Panc1 (cell line): ENCODE measurements around the gene AAK1. TPM values are rescaled to one million over a fixed set of nuclear protein-coding genes. Genes with fewer than 3 reads are reported as not detected.
A peak's percentile ranks its signal among the peaks of the same experiment; 100 is the strongest.
"Not testable (repeated sequence)": the region's sequence is repeated elsewhere in the genome, so short reads cannot be mapped to it uniquely, and the experiment has no call there.

Source experiments
- ATAC-seq: fragments of 200-7000 bp; cut with Tn5 transposase; 2 replicates; pipeline ENCODE4 v1.9.1; 2020; ENCODE audit warnings: mild to moderate bottlenecking, moderate library complexity
- BruUV-seq: library from RNA; stranded (reverse); fragments of 400-500 nt; replicated peaks from 2 replicates; lab custom pipeline; 2021; lab: Mats Ljungman, UMichigan
- CTCF ChIA-PET: fragments of 300-600 bp; sonication (Branson Sonifier 250); formaldehyde crosslinking; loops from one replicate; lab custom pipeline; 2022; ENCODE audit warnings: antibody characterized with exemption; lab: Charles Lee
- POLR2A ChIA-PET: fragments of 300-600 bp; sonication (Branson Sonifier 250); formaldehyde crosslinking; loops from one replicate; lab custom pipeline; 2022; ENCODE audit warnings: antibody characterized with exemption; lab: Charles Lee
- DNase-seq: peaks from one replicate; pipeline ENCODE4 v3.0.0-alpha.2; 2010; ENCODE audit warnings: low read depth, low spot score
- H3K27ac ChIP-seq: 2 replicates; pipeline ENCODE4 v1.5.1; 2011; ENCODE audit warnings: mild to moderate bottlenecking, low read length, inconsistent platforms
- H3K27me3 ChIP-seq: fragments of 200-500 bp; sonication (Bioruptor generic); 2 replicates; pipeline ENCODE4 v1.6.0; 2014; ENCODE audit warnings: low read length, inconsistent platforms; ENCODE audit not compliant: control insufficient read depth, insufficient read depth
- H3K36me3 ChIP-seq: fragments of 200-500 bp; sonication (Bioruptor generic); 2 replicates; pipeline ENCODE4 v1.5.1; 2014; ENCODE audit warnings: inconsistent platforms, mild to moderate bottlenecking, low read length, moderate library complexity; ENCODE audit not compliant: control insufficient read depth, insufficient read depth
- H3K4me1 ChIP-seq: 2 replicates; pipeline ENCODE4 v1.5.1; 2011; ENCODE audit warnings: inconsistent platforms, mild to moderate bottlenecking, low read length, moderate library complexity; ENCODE audit not compliant: control insufficient read depth, insufficient read depth
- H3K4me3 ChIP-seq, 2 experiments: 2 replicates each; pipeline ENCODE4 v1.5.1; 2011 to 2012; ENCODE audit warnings: low read depth in 2 of 2, low read length in 2 of 2, mild to moderate bottlenecking in 2 of 2, inconsistent platforms in 1 of 2, moderate library complexity in 1 of 2
- H3K9me3 ChIP-seq: fragments of 200-500 bp; sonication (Bioruptor generic); 2 replicates; pipeline ENCODE4 v1.5.1; 2014; ENCODE audit warnings: low read depth, mild to moderate bottlenecking, inconsistent platforms, low read length, moderate library complexity; ENCODE audit not compliant: control insufficient read depth, insufficient read depth
- CTCF ChIP-seq: fragments of 450-650 bp; IDR thresholded peaks from 2 replicates; pipeline ENCODE4 v1.5.1; 2017; ENCODE audit warnings: mild to moderate bottlenecking
- POLR2AphosphoS5 ChIP-seq: IDR thresholded peaks from 2 replicates; pipeline ENCODE4 v1.6.1; 2012; ENCODE audit warnings: mild to moderate bottlenecking, low read depth, low read length, moderate library complexity
- REST ChIP-seq, 2 experiments: IDR thresholded peaks; 2 replicates each; pipeline ENCODE4 v1.6.1; 2011 to 2012; ENCODE audit warnings: low read depth in 2 of 2, control low read depth in 1 of 2, low read length in 1 of 2, mild to moderate bottlenecking in 1 of 2, moderate library complexity in 1 of 2; ENCODE audit not compliant: insufficient read depth in 1 of 2
- SIN3A ChIP-seq: IDR thresholded peaks from 2 replicates; pipeline ENCODE4 v1.6.1; 2012; ENCODE audit warnings: low read depth, mild to moderate bottlenecking, low read length, moderate library complexity, borderline replicate concordance; ENCODE audit not compliant: insufficient read depth
- TCF7L2 ChIP-seq: IDR thresholded peaks from 2 replicates; pipeline ENCODE4 v1.6.1; 2011; ENCODE audit warnings: mild to moderate bottlenecking, low read depth, low read length, inconsistent platforms
- in situ Hi-C: cut with HindIII; loops from 2 replicates; pipeline ENCODE4 v1.10.0; 2016; ENCODE audit warnings: low sequenced_read_pairs, low pct_unique_long_range_greater_than_20kb
- intact Hi-C: fragments of 100-400 bp; cut with micrococcal nuclease; formaldehyde crosslinking; loops from one replicate; pipeline ENCODE4 v1.10.0; 2022; ENCODE audit not compliant: unreplicated experiment
- total RNA-seq: library from RNA; stranded (reverse); gene quantifications from one replicate; pipeline ENCODE4 v1.2.1, GENCODE V29; 2021; ENCODE audit not compliant: unreplicated experiment

Gene AAK1
- total RNA-seq, 1 experiment from 2014 or later = 123 TPM

- 0 out of 2 replicates have a peak, but pooled peaks cover 6% of the 10 kb centered on the region for H3K4me1 ChIP-seq
- ChIA-PET POLR2A (no interaction called here), CTCF (no interaction called here)
- BruUV-seq = no TSS peak
- H3K27ac ChIP-seq = peak overlapping the region; percentile 18; the same call in 1 of the 2 replicates
- no peaks in the 10 kb centered on the region for H3K27me3 ChIP-seq
- in situ Hi-C loops (no loop called here), intact Hi-C loops (no loop called here)
- H3K36me3 ChIP-seq = no peaks in the 10 kb centered on the region
- no peak overlapping the region for H3K4me3 ChIP-seq
- no peak for DNase-seq
- H3K9me3 ChIP-seq = no peaks in the 10 kb centered on the region
- peak; percentile 71; the same call in 1 of the 2 replicates for ATAC-seq
- no peak for TF ChIP-seq SIN3A
- no peak for TF ChIP-seq REST (IDR thresholded peaks at IDR 0.05; ENCODE audit: insufficient read depth in 1 of 2, low read depth in 2 of 2, low read length in 1 of 2)
- no peak for TF ChIP-seq TCF7L2
- TF ChIP-seq POLR2AphosphoS5 = no peak
- TF ChIP-seq CTCF = no peak
Observed at GRCh38 chr2:69652206-69652605, 8.7 kb upstream of the AAK1 start.

- H3K4me3 ChIP-seq, POLR2A ChIA-PET, in situ Hi-C loops, H3K9me3 ChIP-seq, H3K27me3 ChIP-seq, ATAC-seq, CTCF ChIA-PET, DNase-seq, H3K36me3 ChIP-seq, BruUV-seq: not testable (repeated sequence)
- intact Hi-C loops = loop anchor here (10.0 kb wide), 1 partner anchor 68 kb away; no protein-coding TSS in a partner anchor
- H3K27ac ChIP-seq = peak overlapping the region; percentile 97
- peaks cover 26% of the 10 kb centered on the region for H3K4me1 ChIP-seq
Observed at GRCh38 chr2:69647196-69647595, 3.7 kb upstream of the AAK1 start.

- peaks cover 25% of the 10 kb centered on the region for H3K4me1 ChIP-seq
- ChIA-PET POLR2A (no interaction called here), CTCF (no interaction called here)
- peak overlapping the region; percentile 97 for H3K27ac ChIP-seq
- H3K36me3 ChIP-seq = no peaks in the 10 kb centered on the region
- BruUV-seq = no TSS peak
- ATAC-seq = no peak
- no peak for DNase-seq
- in situ Hi-C loops = no loop called here
- TF ChIP-seq CTCF (no peak), REST (IDR thresholded peaks at IDR 0.05; ENCODE audit: insufficient read depth in 1 of 2, low read depth in 2 of 2, low read length in 1 of 2) (no peak), TCF7L2 (no peak)
- intact Hi-C loops = loop anchor here (10.0 kb wide), 1 partner anchor 68 kb away; no protein-coding TSS in a partner anchor
- no peaks in the 10 kb centered on the region for H3K9me3 ChIP-seq
- H3K27me3 ChIP-seq = no peaks in the 10 kb centered on the region
- no peak overlapping the region for H3K4me3 ChIP-seq
Observed at GRCh38 chr2:69646714-69647113, 3.2 kb upstream of the AAK1 start.
